ENCODE measurements around the gene POU2F1.

POU2F1 gene

DNA sequence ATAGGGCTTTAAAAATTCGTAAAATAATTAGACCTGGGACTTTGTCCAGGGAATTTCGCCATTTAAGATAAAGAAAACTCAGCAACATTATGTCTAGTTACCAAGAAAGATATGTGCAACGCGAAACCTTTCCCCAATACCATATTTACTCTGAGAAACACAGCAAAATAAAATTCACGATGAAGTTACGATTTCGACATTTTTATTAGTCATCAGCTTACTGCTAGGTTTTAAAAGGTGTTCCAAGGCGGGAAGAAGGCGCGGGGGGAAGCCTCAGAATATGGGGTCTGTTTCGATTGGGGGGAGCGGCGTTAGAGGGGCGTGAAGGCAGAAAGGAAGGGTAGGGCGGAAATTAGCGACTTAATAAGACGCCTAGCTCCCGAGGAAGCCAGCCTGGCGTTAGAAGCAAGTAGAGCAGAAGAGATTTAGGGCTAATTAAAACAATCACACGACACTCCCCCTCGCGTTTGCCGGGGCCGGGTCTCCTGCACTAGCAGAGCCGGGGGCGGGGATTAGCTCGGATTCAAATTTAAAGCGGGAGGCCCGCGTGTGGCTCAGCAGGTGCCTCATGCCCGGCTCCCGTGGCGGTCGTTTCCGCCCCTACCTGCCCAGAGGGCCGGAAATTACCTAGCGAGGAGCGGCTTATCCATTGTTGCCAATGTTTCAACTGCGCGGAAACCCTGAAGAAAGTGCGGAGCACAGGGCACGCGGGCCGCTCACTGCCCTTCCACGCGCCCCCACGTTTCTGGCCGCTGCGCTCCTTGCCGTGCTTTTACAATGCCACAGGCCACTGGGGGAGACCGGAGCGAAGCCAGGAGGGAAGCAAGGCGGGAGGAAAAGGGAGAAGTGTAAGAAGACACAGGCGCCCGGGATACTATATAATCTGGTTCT, 795 bp upstream of the POU2F1 start (continued):
- TF ChIP-seq, protein P1, sequence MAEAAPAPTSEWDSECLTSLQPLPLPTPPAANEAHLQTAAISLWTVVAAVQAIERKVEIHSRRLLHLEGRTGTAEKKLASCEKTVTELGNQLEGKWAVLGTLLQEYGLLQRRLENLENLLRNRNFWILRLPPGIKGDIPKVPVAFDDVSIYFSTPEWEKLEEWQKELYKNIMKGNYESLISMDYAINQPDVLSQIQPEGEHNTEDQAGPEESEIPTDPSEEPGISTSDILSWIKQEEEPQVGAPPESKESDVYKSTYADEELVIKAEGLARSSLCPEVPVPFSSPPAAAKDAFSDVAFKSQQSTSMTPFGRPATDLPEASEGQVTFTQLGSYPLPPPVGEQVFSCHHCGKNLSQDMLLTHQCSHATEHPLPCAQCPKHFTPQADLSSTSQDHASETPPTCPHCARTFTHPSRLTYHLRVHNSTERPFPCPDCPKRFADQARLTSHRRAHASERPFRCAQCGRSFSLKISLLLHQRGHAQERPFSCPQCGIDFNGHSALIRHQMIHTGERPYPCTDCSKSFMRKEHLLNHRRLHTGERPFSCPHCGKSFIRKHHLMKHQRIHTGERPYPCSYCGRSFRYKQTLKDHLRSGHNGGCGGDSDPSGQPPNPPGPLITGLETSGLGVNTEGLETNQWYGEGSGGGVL (tag by site-specific recombination; IDR thresholded peaks at IDR 0.05) = no peak; the same call in none of the 2 replicates
- peak; percentile 90 for TF ChIP-seq ZNF600 (tag by site-specific recombination; IDR thresholded peaks at IDR 0.05)
- TF ChIP-seq ZNF596 (tag by site-specific recombination; IDR thresholded peaks at IDR 0.05) = peak; percentile 37; the same call in 1 of the 2 replicates
- 0 out of 2 replicates have a peak, but pooled peaks have one; percentile 46 for TF ChIP-seq EGR2 (tag by site-specific recombination; IDR thresholded peaks at IDR 0.05; ENCODE audit: low read depth)
- peak; percentile 77 for TF ChIP-seq SP2 (tag by site-specific recombination; IDR thresholded peaks at IDR 0.05)
- TF ChIP-seq SCRT2 (tag by site-specific recombination; IDR thresholded peaks at IDR 0.05) = peak; percentile 96
- no peak for TF ChIP-seq ZNF571 (tag by site-specific recombination; IDR thresholded peaks at IDR 0.05)

DNA sequence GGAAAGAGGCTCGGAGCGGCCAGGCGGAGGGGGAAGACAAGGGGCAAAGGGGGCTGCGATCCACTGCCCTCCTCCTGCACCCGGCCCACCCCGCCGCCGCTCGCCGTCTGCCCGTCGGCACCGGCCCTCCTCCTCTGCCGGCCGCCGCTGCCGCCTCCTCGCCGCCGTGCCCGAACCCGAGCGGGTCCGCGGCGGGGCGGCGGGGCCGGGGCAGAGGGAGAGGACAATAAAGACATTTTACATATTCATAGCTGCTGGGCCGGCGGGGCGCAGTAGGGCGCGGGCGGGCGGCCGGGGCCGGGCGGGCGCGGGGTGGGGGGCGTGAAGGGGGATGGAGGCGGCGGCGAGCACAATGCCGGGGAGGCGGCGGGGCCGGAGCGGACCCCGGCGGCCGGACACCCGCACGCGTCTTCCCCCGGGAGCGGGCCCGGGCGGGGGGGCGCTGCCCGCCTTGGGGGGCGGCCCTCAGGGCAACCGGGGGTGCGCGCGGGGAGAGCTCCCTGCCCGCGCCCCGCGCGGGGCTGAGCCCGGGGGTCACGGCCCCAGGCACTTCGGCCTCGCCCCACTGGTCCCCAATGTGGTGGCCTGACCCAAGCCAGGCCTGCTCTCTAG, 546 bp downstream of the POU2F1 start:
- peak overlapping the region; percentile 86 for H3K4me3 ChIP-seq (ENCODE audit: low read depth, low read length)
- no peaks in the 10 kb centered on the region for H3K36me3 ChIP-seq (ENCODE audit: control insufficient read depth in 2 of 2, insufficient read depth in 1 of 2, low read length in 2 of 2)
- peaks cover 17% of the 10 kb centered on the region for H3K4me1 ChIP-seq (ENCODE audit: control insufficient read depth, insufficient read depth, low read length)
- POLR2A ChIA-PET = interaction anchor here (0.6 to 2.6 kb wide), 18 partner anchors 24 to 493 kb away, joined by 3 to 30 read pairs (median 4); partner anchors contain the start of genes CREG1 and STYXL2
- TF ChIP-seq ZNF473 (tag by site-specific recombination; IDR thresholded peaks at IDR 0.05) (no peak), ZNF433 (tag by site-specific recombination; IDR thresholded peaks at IDR 0.05; ENCODE audit: low read depth) (no peak), KLF8 (tag by site-specific recombination; IDR thresholded peaks at IDR 0.05) (no peak), ZNF292 (tag by site-specific recombination; IDR thresholded peaks at IDR 0.05; ENCODE audit: borderline replicate concordance, low read depth) (no peak), TCF7L2 (IDR thresholded peaks at IDR 0.05; ENCODE audit: borderline replicate concordance, low read depth, low read length) (no peak), ZNF571 (tag by site-specific recombination; IDR thresholded peaks at IDR 0.05) (no peak), ZNF132 (tag by site-specific recombination; IDR thresholded peaks at IDR 0.05; ENCODE audit: borderline replicate concordance) (no peak), TRIM28 (IDR thresholded peaks at IDR 0.05; ENCODE audit: borderline replicate concordance, low read length) (no peak), BCL11B (tag by site-specific recombination; IDR thresholded peaks at IDR 0.05; ENCODE audit: low read depth) (no peak), ZNF677 (tag by site-specific recombination; IDR thresholded peaks at IDR 0.05) (no peak), YY1 (tag by site-specific recombination; IDR thresholded peaks at IDR 0.05) (no peak)
- TF ChIP-seq, protein P2, sequence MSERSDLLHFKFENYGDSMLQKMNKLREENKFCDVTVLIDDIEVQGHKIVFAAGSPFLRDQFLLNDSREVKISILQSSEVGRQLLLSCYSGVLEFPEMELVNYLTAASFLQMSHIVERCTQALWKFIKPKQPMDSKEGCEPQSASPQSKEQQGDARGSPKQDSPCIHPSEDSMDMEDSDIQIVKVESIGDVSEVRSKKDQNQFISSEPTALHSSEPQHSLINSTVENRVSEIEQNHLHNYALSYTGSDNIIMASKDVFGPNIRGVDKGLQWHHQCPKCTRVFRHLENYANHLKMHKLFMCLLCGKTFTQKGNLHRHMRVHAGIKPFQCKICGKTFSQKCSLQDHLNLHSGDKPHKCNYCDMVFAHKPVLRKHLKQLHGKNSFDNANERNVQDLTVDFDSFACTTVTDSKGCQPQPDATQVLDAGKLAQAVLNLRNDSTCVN (tag by site-specific recombination; optimal IDR thresholded peaks at IDR 0.05) = no peak
- TF ChIP-seq, protein P3, sequence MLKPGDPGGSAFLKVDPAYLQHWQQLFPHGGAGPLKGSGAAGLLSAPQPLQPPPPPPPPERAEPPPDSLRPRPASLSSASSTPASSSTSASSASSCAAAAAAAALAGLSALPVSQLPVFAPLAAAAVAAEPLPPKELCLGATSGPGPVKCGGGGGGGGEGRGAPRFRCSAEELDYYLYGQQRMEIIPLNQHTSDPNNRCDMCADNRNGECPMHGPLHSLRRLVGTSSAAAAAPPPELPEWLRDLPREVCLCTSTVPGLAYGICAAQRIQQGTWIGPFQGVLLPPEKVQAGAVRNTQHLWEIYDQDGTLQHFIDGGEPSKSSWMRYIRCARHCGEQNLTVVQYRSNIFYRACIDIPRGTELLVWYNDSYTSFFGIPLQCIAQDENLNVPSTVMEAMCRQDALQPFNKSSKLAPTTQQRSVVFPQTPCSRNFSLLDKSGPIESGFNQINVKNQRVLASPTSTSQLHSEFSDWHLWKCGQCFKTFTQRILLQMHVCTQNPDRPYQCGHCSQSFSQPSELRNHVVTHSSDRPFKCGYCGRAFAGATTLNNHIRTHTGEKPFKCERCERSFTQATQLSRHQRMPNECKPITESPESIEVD (tag by site-specific recombination; IDR thresholded peaks at IDR 0.05) = no peak
- TF ChIP-seq, protein P4, sequence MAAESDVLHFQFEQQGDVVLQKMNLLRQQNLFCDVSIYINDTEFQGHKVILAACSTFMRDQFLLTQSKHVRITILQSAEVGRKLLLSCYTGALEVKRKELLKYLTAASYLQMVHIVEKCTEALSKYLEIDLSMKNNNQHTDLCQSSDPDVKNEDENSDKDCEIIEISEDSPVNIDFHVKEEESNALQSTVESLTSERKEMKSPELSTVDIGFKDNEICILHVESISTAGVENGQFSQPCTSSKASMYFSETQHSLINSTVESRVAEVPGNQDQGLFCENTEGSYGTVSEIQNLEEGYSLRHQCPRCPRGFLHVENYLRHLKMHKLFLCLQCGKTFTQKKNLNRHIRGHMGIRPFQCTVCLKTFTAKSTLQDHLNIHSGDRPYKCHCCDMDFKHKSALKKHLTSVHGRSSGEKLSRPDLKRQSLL (tag by site-specific recombination; IDR thresholded peaks at IDR 0.05) = no peak
- CTCF ChIA-PET = interaction anchor here (0.7 to 2.8 kb wide), 3 partner anchors 37 to 155 kb away, joined by 4 to 22 read pairs (median 6); no protein-coding TSS in a partner anchor
- H3K9me3 ChIP-seq (ENCODE audit: control insufficient read depth, insufficient read depth, low read depth, low read length) = no peaks in the 10 kb centered on the region
- H3K27ac ChIP-seq (ENCODE audit: extremely low read depth, low read depth, low read length) = peak overlapping the region; percentile 86

Measured in HEK293 (cell line).